GM10266 (cell line): ENCODE measurements around the gene SMPD3.
A peak's percentile ranks its signal among the peaks of the same experiment; 100 is the strongest.

Experiments
- DNase-seq: peaks from one replicate; pipeline ENCODE4 v3.0.0; 2012; ENCODE audit errors: extremely low spot score
- TF ChIP-seq, protein P1 (sequence below): IDR thresholded peaks from 2 replicates; pipeline ENCODE4 v1.5.1; 2012; ENCODE audit warnings: mild to moderate bottlenecking, low read depth; ENCODE audit not compliant: control insufficient read depth, insufficient read depth; ENCODE audit errors: missing control alignments

The SMPD3 gene

DNA sequence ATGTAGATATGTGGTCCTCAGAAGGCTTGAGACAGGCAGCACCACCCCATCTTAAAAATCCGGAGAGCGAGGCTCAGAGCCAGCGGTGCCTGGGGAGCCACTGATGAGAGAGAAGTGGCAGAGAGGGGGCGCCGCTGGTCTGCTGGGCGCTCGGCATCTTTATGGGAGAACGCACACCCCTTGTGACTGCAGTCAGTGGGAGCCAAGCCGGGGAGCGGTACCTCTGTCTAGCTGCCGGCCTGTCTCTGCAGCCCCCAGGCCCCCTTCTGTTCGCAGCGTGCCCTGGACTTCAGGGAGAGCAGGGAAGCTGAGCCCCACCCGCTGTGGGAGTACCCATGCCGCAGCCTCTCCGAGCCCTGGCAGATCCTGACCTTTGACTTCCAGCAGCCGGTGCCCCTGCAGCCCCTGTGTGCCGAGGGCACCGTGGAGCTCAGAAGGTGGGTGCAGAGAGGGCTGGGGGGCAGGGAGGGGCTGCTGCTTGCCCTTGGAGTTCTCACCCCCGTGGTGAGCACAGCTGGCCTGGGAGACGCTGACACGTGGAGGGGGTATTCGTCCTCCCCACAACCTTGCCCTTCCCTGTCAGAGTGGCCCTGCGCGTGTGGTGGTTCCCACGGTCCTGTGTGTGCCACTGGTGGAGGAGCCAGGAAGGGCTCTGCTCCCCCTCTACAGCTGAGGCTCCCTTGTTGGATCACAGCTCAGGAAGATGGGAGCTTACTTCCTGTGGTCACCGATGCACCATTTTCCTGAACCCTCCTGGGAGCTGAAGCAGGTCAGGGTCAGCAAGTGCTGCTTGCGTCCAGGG is 92.7 kb downstream of the SMPD3 start:
- no peak for DNase-seq
- TF ChIP-seq, protein P1, sequence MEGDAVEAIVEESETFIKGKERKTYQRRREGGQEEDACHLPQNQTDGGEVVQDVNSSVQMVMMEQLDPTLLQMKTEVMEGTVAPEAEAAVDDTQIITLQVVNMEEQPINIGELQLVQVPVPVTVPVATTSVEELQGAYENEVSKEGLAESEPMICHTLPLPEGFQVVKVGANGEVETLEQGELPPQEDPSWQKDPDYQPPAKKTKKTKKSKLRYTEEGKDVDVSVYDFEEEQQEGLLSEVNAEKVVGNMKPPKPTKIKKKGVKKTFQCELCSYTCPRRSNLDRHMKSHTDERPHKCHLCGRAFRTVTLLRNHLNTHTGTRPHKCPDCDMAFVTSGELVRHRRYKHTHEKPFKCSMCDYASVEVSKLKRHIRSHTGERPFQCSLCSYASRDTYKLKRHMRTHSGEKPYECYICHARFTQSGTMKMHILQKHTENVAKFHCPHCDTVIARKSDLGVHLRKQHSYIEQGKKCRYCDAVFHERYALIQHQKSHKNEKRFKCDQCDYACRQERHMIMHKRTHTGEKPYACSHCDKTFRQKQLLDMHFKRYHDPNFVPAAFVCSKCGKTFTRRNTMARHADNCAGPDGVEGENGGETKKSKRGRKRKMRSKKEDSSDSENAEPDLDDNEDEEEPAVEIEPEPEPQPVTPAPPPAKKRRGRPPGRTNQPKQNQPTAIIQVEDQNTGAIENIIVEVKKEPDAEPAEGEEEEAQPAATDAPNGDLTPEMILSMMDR, result peak; percentile 16

DNA sequence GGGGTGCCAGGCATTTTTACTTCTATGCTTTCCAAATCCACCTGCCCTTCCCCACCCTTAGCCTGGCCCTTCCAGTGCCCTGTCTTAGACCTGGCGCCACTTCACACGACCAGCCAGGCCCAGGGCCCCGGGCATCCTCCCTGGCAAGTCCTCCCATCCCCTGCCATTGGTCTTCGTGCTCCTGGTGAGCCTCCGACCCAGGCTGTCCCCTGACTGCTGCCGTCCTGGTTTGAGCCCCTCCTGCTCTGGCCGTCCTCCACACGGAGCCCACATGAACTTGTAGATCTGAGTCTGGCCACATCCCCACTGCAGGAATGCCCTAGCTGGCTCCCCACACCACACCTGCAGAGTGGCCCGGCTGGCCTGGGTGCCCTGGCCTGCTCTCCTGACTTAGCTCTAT is 93.5 kb downstream of the SMPD3 start:
- TF ChIP-seq, protein P1, result no peak
- no peak for DNase-seq

DNA sequence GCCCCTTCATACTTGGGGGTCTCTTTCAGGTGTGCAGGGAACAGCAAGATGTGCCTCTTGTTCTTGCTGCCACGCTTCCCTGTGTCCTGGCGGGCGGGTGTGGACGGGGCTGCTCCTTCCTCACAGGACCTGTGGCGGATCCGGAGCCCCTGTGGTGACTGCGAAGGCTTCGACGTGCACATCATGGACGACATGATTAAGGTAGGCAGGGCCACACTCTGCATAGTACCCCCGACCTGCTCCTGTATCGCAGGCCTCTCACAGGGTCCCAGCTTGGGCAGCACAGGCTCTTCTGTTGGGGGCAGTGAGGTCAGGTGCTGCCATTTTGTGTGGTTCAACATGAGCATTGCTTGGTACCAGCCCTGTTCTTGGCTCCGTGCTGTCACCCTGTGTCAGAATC is 94.9 kb downstream of the SMPD3 start:
- no peak for DNase-seq
- TF ChIP-seq, protein P1, result no peak

DNA sequence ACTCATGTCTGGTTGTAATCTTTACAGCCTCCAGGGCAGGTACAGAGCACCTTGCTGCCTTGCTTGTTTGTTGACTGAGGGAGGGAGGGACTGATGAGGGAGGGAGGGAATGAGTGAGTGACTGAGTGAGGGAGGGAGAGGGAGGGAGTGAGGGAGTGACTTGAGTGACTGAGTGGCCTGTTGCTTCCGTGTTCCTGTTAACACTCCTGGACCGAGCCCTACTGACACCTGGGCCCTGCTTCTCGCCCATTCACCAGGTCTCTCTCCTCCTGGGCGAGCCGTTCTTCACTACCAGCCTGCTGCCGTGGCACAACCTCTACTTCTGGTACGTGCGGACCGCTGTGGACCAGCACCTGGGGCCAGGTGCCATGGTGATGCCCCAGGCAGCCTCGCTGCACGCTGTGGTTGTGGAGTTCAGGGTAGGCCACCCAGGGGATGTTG is 96.3 kb downstream of the SMPD3 start:
- DNase-seq, result no peak

DNA sequence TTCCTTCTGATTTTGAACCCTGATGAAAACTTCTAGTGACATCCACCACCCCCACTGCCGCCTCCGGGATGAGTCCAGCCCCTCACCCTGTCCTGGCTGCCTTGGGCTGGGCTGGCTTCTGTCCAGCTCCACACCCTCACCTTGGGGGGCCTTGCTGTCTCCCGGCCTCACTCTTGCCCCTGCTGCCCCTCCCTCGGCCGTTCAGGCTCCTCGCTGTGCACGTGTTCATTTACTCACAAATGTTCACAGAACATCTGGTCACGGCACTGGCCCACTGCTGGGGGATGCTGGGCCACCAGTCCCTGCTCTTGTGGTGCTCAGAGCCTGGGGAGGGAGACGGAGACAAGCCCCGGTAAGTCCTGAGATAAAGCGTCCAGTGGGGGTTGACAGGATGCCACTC is 96.8 kb downstream of the SMPD3 start:
- no peak for DNase-seq

More for the DNA sequence above, 96.3 kb downstream of the SMPD3 start:
- TF ChIP-seq, protein P1, result no peak

DNA sequence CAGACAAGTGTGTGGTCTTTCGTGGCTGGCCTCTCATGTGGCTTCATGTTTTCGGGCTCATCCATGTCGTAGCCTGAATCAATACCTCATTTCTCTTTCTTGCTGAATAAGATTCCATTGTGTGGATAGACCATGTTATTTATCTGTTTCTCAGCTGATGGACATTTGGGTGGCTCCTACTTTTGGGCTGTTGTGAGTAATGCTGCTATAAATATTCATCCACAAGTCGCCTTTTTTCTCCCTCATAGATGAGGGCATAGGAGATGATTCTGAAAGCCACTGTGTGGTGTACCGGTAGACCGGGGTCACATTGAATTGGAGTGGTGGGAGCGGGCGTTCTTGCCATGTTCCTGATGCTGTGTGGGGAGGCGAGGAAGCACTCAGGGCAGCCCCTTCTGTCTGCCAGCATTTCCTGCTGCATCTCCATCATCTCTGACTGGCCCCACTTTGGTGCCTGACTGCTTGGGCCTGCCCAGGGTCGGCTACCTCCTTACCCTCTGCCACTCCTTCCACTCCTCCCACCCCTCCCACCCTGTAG is 97.4 kb downstream of the SMPD3 start:
- TF ChIP-seq, protein P1, result no peak
- DNase-seq, result no peak

More for the DNA sequence above, 96.8 kb downstream of the SMPD3 start:
- TF ChIP-seq, protein P1, result no peak

DNA sequence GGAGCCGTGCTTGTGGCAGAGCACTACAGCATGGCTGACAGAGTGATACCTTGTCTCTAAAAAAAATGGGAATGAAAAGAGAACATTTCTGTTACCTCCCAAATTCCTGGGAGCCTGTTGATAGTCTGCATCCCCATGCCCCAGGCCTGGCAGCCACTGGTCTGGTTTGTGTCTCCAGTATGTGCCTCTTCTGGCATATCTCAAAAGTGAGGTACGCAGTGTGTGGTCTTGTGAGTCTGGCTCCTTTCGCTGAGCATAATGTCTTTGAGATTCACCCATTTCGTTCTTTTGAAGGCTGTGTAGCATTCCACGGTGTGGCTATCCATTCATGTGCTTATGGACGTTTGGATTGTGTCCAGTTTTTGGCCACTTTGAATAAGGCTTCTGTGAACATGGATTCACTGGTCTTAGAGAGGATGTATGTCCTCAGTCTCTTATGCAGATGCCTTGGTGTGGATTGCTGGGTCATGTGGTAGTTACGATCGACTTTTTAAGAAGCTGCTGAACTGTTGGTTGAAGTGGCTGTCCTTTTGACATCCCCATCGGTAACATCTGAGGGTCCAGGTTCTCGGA is 98.4 kb downstream of the SMPD3 start:
- DNase-seq, result no peak
- TF ChIP-seq, protein P1, result no peak
